ENCODE data around the gene TMED7.

The TMED7 gene

DNA sequence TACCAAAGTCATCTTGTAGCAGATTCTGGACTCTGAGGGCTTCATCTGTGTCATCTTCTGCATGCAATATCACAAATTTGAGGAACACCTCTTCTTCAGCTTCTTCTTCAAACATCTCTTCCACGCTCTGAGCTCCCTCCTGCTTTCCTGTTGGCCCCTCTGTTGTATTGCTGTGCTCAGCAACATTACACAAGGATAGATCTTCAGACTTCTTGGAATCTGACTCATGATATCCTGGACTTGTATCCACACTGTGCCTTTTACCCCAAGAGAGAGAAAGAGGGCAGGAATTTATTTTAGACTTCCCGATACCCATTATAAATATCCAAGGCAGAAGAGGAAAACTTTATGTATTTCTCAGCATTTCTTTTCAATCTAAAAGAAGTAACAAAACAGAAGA, 44.9 kb downstream of the TMED7 start:
- no peak for DNase-seq (ENCODE audit: low spot score)

DNA sequence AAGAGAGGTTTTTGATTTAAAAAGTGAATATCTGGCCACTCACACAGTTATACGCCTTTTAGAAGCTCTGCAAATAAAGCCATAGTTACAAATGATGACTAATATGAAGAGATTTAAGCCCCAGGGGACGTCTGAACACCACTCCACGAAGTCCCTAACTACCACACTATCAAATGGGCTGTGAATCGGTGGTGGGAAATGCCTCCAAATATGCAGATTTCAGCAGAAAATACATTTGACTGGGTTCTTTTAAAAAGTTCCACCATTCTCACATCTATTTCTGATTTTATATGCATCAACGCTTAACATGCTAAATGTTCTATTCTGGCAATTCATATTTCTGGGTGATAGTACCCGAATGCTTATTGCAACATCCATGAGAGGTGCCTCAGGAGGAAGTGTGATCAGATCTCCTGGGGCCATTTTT, 46.1 kb downstream of the TMED7 start:
- DNase-seq (ENCODE audit: low spot score) = no peak

DNA sequence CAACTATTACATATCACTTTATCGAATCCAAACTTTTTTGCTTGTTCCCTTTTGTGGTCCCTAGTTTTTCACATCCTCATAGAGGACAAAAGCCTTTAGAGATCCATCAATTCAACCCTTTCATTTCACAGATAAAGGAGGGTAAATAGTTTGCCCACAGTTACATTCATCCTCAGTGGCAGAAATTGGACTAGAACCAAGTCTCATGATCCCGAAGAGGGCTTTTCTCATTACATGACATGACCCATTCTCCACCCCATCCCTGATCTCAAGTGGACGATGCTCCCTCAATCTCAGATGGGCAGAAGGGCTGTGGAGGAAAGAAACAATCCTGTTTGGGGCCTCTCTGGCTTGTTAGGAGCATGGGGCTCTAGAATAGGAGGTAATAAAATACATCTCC, 46.6 kb downstream of the TMED7 start:
- DNase-seq (ENCODE audit: low spot score) = no peak

DNA sequence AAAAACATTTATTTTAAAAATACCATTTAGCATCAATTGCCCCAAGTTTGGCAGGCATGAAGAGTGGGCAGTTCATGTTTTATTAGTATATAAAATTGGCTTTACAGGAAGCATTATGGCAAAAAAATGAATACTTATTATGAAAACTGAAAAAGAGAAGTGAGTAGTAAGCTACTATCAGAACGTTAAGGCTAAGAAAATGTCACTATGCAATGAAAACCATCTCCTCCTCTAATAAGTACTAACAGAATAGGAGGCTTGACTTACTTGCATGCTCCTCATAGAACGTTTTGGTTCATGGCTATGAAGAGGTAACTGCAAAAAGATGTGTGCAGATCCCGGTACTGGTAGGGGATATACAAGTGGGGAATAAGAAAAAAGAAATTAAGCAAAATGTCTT, 47.2 kb downstream of the TMED7 start:
- no peak for DNase-seq (ENCODE audit: low spot score)

DNA sequence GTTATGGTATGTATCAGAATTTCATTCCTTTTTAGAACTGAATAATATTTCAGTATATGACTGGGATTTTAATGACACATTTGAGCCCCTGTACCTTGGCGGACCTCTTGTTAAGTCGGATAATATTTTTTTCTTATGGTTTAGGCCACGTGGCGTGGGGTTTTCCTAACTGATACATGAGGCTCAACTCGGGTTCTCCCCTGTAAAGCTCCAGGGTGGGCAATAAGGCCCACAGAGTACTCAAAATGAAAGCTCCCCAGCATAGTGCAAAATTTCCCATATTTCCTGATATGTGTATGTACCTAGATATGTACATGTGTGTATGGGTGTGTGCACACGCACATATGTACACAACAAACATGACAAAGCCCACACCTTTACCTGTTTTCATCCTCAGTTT, 48.1 kb downstream of the TMED7 start:
- DNase-seq (ENCODE audit: low spot score) = no peak

DNA sequence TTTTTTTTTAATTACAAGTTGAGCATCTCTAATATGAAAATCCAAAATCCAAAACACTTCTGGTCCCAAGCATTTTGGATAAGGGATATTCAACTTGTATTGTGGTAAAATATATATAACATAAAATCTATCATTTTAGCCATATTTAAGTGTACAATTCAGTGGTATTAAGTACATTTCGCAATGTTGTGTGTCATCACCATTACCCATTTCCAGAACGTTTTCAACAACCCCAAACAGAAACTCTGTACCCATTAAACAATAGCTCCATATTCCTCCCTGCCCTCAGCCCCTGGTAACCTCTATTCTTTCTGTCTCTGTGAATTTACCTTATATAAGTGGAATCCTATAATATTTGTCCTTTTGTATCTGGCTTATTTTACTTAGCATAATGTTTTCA, 48.5 kb downstream of the TMED7 start:
- no peak for DNase-seq (ENCODE audit: low spot score)

DNA sequence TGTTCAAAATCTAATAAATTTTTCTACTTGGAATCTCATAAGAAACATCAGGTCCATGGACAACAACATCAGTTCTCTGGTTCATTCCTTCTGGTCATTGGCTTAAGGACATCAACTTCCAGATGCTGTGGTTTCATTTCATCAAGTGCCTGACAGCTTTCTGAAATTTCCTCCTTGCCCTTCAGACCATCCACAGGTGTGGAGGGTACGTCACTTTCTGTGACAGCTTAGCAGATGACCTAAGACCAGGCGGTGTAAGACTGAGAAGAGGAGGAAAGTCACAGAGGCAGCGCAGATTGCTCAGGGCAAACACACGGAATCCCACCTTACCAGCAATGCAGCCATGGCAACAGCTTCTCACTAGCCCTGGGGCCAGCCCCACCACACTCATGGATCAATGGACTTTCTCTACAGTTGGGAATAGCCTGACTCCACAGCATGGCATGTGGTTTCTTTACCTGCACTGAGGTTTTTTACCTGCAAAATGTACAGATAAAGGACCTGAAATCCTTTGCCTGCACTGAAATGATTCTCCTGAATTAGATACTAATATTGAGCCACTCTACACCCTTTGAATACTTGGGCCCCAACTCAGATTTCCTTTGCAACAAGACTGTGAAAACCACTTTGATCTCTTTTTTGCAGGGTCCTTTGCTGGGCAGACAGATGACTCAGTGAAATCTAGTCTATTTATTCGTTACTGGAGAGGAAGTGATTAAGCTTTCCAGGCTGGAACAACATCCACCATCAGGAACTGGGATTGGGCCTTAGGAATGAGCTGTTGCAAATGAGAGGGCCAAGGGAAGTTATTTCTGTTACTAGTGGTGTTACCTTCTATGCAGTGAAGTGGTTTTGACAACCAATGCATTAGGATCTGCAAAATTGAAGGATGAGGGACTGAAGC, 50.4 kb downstream of the TMED7 start:
- DNase-seq (ENCODE audit: low spot score) = no peak

DNA sequence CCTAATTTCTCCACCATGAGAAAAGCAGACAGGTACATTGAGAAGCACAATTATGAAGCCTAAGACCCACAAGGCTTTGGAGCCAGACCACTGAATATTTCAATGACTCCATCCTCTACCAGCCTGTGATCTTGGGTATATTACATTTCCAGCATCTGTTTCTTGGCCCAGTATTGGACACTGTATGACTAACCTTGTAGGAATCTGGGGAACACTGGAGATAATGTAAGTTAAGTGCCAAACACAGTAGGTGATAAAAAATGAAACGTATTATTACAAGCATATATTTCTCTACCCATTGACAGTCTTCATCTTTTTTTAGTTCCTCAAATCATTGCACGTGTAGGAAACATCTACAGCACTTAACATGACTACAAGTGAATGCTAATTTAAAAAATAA, 52.7 kb downstream of the TMED7 start:
- DNase-seq (ENCODE audit: low spot score) = no peak

DNA sequence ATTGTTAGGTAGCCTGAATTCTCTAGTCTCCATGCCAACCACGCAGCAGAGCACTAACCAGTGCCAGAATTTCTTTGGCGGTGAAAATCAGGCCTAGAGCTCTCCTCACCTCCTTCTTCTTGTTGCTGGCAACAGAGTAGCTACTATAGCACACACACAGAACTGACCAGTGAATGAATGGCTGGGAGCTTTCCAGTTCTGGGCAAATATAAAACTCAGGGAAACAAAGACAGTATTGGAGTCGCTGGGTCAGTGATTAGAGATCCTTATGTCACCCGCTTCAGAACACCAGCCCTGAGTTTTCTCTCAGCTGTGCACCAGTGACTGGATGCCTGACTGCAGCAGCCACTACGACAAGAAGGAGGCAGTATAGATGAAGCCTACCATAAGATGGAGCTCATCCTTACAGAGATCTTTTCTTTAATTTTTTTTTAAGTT, 54.4 kb downstream of the TMED7 start:
- DNase-seq (ENCODE audit: low spot score) = no peak

DNA sequence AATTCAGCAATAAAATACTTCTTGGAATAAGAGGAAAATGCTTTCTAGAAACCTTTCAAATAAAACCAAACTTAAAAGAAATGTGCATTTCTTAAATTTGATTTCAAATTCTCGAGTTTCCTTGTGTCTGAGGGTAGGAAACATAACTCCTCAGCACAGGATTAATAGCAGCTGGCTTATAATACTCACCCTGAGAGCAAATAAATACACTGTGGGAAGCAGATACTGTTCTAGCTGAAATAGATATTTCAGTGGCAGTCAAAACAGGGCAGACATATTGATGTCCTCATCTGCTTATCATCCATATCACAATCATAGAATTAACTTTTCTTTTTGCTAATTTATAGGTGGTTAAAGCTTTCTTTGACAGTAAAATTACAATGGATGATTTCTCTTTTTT, 57.2 kb downstream of the TMED7 start:
- no peak for DNase-seq (ENCODE audit: low spot score)

DNA sequence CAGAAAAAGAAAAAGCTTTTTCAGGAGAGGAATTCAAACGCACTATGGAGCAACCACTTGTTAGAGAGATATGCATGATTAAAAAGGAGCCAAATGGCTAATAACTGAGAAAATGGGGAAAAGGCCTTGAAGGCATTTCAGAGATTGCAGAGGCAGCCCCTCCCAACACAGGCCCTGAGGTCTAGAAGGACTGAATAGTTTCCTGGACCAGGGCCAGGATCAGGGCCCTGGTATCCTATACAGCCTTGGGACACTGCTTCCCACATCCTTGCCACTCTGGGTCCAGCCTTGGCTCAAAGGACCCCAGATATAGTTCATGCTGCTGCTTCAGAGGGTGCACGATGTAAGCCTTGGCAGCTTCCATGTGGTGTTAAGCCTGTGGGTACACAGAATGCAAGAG, 60.6 kb downstream of the TMED7 start:
- no peak for DNase-seq (ENCODE audit: low spot score)

Data from left forelimb (tissue), 1 donor.